CD4-positive, alpha-beta T cell treated with Interleukin-10 for 1 hour (primary cell): ENCODE results near the gene PAIP1.
A peak's percentile ranks its signal among the peaks of the same experiment; 100 is the strongest.
"Not testable (repeated sequence)": the region's sequence is repeated elsewhere in the genome, so short reads cannot be mapped to it uniquely, and the experiment has no call there.

ENCODE experiments used
- DNase-seq: peaks from one replicate; pipeline ENCODE4 v3.0.0-alpha.2; 2020

Gene PAIP1

GRCh38 chr5:43514816-43515677, 41.8 kb downstream of the PAIP1 start, which contains the start of gene C5orf34:
Gene C5orf34, minus strand, starts transcription at chr5:43515148. Its CDS starts 5,809 bp downstream, at chr5:43509339.
- peak; percentile 94 for DNase-seq

GRCh38 chr5:43514471-43514815, 42.4 kb downstream of the PAIP1 start:
- no peak for DNase-seq

- peak; percentile 1 for DNase-seq
Measured at GRCh38 chr5:43514025-43514424, 42.9 kb downstream of the PAIP1 start.

GRCh38 chr5:43511062-43511461, 45.8 kb downstream of the PAIP1 start:
- DNase-seq = not testable (repeated sequence)

GRCh38 chr5:43498581-43498980, 58.3 kb downstream of the PAIP1 start:
- DNase-seq = no peak

GRCh38 chr5:43497311-43498104, 59.4 kb downstream of the PAIP1 start:
- peak; percentile 8 for DNase-seq

- no peak for DNase-seq
Measured at GRCh38 chr5:43491326-43491725, 65.6 kb downstream of the PAIP1 start.

- DNase-seq = no peak
Measured at GRCh38 chr5:43486353-43486752, 70.5 kb downstream of the PAIP1 start.

- DNase-seq = no peak
Measured at GRCh38 chr5:43485406-43485805, 71.5 kb downstream of the PAIP1 start.

GRCh38 chr5:43484106-43484849, 72.6 kb downstream of the PAIP1 start:
- DNase-seq = peak; percentile 89

- DNase-seq = peak; percentile 90
Measured at GRCh38 chr5:43483298-43484105, 73.4 kb downstream of the PAIP1 start, which contains the start of gene TMEM267. Gene TMEM267, minus strand, starts transcription at chr5:43483865. Its CDS starts 29,896 bp downstream, at chr5:43453969.

GRCh38 chr5:43482490-43483297, 74.2 kb downstream of the PAIP1 start:
- DNase-seq = no peak
